HG03442 (cell line): ENCODE data around the gene OR5D18.
"Not testable (repeated sequence)": the region's sequence is repeated elsewhere in the genome, so short reads cannot be mapped to it uniquely, and the experiment has no call there.

Experiments
- ATAC-seq: cut with Tn5 transposase; IDR thresholded peaks from one replicate; pipeline ENCODE4 v1.9.1; 2021; ENCODE audit warnings: mild to moderate bottlenecking, moderate library complexity; ENCODE audit not compliant: unreplicated experiment

Gene OR5D18

DNA sequence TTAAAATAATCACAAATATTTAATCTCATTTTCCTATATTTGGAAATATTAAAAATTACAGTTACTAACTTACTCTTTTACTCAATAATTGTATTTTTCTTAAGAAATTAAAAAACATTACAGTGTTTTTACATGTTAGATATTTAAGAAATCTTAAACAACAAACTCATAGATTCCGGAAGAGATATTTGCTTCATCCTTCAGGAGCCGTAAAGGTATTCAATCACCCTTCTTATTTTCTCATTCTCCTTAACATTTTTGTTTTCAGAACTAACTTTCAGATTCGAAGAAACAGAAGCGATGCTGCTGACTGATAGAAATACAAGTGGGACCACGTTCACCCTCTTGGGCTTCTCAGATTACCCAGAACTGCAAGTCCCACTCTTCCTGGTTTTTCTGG, at the start of gene OR5D18:
Gene OR5D18, plus strand, starts transcription at position 301 of the 400 bp plus-strand sequence. Its CDS starts 0 bp downstream, at position 301.
- ATAC-seq = no peak

DNA sequence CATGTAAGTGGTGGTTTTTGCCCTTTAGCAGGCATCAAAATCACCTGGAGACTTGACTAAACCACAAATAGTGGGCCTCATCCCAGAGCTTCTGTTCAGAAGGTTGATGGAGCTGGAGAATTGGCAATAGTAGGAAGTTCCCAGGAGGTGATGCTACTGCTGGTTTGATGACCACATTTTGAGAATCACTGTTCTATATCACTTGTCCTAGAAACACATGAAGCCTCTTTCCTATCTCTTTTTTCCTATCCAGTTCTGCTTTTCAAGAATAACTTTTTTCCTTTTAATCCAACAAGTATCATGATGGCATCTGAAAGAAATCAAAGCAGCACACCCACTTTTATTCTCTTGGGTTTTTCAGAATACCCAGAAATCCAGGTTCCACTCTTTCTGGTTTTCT, 46.3 kb upstream of the OR5D18 start, which contains the start of gene OR5D13:
Gene OR5D13, plus strand, starts transcription at position 301 of the 400 bp plus-strand sequence. Its CDS starts 0 bp downstream, at position 301.
- no peak for ATAC-seq

DNA sequence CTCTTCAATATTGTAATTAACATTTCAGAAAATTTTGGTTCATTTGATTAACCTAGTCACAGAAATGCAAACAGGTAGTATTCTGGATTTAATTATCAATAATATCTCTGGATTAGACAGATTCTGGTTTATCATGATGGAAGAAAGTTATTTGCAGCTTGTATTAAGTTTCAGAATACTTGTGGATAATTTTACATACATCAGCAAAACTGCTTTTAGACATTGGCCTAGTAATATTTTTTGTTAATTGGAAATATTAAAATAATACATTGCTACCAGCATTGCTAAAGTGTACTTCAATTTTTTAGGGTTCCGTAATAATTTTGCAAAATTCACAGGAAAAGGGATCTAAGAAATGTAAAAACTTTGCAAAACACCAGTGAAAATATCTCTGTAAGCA, 27.8 kb upstream of the OR5D18 start:
- ATAC-seq = no peak

DNA sequence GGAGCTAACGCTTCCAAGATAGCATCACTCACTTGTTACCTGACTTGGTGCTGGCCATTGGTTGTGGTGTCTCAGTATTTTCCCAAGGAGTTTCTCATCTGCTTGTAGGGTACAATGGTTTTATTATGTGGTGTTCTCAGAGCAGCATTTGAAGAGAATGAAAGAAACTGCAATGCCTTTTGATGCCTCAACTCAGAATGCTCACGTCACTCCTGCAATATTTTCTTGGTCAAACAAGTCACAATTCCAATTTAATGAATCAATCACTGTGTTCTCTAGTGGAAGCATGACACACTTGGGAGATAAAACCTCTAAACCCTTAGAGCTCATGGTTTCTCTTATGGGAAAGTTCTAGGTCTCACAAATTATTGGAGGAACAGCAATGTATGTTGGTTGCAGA, 26.1 kb upstream of the OR5D18 start:
- no peak for ATAC-seq

DNA sequence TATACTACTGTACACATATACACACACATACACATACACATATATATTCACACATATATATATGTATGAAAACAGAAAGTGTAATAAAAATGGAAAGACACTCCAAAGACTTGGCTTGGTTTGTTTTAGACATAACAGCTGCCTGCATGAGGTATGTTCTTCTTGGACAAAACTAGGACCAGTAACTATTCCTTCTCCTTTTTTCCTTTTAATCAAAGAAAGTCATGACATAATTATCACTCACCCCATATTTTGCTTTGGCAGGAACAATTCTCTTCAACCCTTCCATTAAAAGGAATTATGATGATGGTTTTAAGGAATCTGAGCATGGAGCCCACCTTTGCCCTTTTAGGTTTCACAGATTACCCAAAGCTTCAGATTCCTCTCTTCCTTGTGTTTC, 24.2 kb upstream of the OR5D18 start, which contains the start of gene OR5D14:
Gene OR5D14, plus strand, starts transcription at position 301 of the 400 bp plus-strand sequence. Its CDS starts 0 bp downstream, at position 301.
- ATAC-seq = no peak

DNA sequence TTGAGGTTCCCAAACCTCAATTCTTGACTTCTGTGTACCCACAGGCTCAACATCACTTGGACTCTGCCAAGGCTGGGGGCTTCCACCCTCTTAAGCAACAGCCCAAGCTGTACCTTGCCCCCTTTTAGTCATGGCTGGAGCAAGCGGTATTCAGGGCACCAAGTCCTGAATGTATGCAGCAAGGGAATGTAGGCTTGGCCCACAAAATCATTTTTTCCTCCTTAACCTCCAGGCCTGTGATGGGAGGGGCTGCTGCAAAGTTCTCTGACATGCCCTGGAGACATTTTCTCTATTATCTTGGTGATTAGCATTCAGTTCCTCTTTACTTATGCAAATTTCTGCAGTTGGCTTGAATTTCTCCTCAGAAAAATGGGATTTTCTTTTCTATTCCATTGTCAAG, 13.2 kb upstream of the OR5D18 start:
- ATAC-seq = no peak

DNA sequence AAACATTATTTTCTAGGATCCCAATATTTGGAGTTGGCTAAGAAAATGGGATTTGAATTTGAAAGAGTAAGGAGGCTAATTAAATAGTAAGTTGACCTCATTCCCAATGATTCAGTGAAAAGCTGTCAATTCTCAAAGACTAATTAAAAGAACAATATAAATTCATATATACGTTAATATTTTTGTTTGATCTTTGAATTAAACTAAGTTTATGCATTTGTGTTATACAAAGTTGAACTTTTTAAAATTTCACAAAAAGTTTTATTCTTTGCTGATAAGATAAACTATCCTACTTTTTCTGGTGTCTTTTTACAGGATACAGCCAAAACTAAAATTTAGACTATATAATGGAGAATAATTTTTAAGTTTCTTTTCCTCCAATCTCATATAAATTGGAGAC, 8.4 kb upstream of the OR5D18 start, which contains the start of gene OR5L1:
Gene OR5L1, plus strand, starts transcription at position 301 of the 400 bp plus-strand sequence. CDS start 100 bp downstream, outside the sequence.
- no peak for ATAC-seq

DNA sequence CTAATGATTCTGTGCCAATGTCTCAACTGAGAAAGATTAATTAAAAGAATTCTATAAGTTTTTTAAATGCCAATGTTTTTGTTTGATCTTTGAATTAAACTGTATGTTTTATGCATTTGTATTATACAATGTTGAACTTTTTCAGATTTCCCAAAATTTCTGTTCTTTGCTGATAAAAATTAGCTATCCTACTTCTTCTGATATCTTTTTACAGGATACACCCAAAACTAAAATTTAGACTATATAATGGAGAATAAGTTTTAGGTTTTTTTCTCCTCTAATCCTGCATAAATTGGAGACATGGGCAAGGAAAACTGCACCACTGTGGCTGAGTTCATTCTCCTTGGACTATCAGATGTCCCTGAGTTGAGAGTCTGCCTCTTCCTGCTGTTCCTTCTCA, 7.5 kb downstream of the OR5D18 start, which contains the start of gene OR5L2:
Gene OR5L2, plus strand, starts transcription at position 301 of the 400 bp plus-strand sequence. Its CDS starts 0 bp downstream, at position 301.
- no peak for ATAC-seq

DNA sequence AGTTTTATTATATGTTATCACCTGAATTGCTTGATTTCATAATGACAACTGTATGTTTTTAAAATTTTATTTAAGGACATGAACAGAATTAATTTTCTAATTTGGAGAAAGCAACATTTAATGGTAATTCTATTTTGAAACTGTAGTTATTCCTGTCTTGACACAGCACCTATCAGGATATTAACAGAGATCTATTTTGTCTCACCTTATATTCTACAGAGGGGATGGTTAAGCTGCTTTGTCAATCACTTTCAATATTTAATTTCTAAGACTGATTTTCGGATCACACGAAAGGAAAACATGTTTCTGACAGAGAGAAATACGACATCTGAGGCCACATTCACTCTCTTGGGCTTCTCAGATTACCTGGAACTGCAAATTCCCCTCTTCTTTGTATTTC, 19.0 kb downstream of the OR5D18 start, which contains the start of gene OR5D16:
Gene OR5D16, plus strand, starts transcription at position 301 of the 400 bp plus-strand sequence. Its CDS starts 0 bp downstream, at position 301.
- ATAC-seq = no peak

DNA sequence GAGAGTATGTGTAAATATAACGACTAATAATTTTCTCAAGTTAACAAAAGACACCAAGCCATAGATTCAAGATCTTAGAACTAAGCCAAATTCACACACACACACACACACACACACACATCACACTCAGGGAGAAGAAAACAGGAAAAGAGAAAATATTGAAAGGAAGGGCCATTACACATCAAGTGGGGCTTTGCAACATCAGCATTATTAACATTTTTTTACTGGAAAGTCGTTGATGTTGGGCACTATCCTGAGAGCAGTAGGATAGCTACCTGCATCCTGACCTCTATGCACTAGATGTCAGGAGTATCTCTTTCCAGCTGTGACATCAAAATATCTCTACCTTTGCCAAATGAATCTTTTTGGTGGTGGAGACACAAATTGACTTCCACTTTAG, 28.0 kb downstream of the OR5D18 start:
- ATAC-seq = no peak

DNA sequence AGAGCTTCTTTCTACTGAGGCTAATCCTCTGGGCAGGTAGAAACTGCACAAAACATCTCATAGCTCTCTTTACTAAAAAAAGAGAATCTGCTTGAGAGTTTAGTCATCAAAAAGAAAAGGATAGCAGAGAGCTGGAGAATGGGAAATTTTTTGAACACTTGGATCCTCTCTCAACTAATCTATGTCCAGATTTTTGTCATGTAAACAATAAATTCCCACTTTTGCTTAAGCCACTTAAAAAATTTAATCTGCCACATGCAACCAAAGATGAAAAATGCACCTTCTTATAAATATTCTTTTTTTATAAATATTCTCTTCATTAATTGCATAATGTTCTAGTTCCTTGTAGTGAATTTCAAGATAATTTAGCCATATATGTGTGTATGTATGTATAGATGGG, 29.6 kb downstream of the OR5D18 start:
- no peak for ATAC-seq

DNA sequence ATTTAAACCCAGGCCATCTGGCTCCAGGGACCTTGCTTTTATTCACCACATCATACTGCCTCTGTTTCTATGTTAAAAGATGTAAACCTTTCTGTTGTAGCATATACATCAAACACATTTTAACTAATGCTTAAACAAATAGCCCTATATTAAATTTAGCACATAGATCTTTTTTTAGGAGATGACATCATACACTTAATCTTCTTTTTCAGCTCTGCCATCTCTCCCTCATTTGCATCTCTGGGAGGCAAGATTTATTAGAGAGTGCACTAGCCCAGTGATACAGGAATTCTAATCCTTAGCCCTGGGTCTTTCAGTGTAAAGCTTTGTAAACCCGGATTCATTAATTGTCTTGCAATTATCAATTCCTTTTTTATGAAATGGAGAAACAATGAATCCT, 32.7 kb downstream of the OR5D18 start:
- no peak for ATAC-seq

DNA sequence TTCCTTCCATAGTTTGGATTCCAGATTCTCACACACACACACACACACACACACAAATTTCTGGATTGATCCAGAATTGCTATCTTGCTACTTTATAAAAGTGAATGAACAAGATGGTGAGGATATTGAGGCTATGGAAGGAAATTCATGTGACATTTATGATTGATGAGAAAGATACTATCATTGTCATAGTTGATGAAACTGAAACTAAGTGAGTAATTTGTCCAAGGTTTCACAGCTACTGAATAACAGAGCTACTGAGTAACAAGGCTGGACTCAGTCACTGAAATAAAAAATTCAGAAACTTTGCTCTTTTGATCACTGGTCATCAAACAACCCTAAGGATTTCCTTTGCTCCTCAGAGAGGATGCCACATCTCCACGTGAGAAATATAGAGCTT, 35.3 kb downstream of the OR5D18 start:
- ATAC-seq = no peak

DNA sequence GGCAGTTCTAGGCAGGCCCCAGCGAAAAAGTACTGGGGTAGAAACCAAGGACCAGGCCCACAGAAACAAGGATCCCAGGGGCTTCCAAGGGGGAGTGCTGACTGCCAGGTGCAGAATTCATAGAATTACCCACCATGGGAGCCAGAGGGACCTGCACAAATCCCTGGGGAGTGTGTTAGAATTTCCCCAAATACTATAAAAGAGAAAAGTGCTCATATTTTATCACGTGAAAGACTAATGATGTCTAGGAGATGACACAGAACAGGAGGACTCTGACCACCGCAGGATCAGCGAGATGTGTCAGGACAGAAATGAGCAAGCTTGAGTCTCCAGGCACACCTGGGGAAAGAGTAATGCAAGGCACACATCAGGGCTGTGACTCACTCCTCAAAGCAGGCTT, 47.9 kb downstream of the OR5D18 start:
- not testable (repeated sequence) for ATAC-seq
